Measurements from ENCODE around the gene KLF15.

DNA sequence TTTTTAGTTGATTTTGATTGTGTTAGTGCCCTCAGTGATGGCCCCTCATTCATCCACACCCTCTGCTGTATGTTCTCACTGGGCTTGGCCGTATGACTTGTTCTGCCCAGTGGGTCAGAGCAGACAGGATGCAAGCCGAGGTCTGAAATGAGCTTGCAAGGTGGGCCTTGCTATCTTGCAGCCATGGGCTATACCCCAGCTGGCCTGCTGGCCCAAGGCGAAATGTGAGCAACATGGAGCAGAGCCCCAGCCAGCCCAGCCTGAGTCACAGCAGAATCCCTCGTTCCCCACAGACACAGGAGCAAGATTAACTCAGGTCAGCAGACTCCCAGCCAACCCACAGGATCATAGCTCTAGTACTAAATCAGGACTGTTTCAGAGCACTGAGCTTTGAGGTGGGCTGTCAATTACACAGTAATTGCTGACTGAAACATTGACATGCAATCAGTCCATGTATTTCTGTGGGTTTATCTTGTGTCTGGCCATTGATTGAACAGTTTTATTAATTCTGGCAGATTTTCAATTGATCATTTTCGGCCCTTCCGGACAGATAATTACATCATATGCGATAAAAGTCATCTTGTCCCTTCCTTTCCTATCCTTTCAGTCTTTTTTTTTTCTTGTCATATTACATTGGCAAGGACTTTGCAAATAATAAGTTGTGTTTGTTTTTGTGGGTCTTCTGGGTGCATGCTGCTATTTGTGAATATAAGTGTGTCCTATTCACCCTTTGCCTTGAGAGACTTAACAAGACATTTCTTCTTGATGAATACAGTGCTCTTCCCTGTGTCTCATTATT, 27.1 kb downstream of the KLF15 start:
- TF ChIP-seq EZH2 (IDR thresholded peaks at IDR 0.05; ENCODE audit: low read depth, unreplicated experiment) (no peak), CTCF (conservative IDR thresholded peaks at IDR 0.05; ENCODE audit: low read depth in 2 of 2) (no peak), POLR2AphosphoS5 (IDR thresholded peaks at IDR 0.05; ENCODE audit: low read depth) (no peak), EZH2phosphoT487 (IDR thresholded peaks at IDR 0.05; ENCODE audit: unreplicated experiment) (no peak), JUNB (IDR thresholded peaks at IDR 0.05; ENCODE audit: unreplicated experiment) (no peak), CREB1 (CRISPR knock-in tag; IDR thresholded peaks at IDR 0.05; ENCODE audit: low read depth) (no peak), STAT1 (IDR thresholded peaks at IDR 0.05; ENCODE audit: unreplicated experiment) (no peak), ETS1 (IDR thresholded peaks at IDR 0.05) (no peak), NANOG (IDR thresholded peaks at IDR 0.05; ENCODE audit: borderline replicate concordance) (no peak), ZNF114 (CRISPR knock-in tag; IDR thresholded peaks at IDR 0.05) (no peak), ZNF462 (CRISPR knock-in tag; IDR thresholded peaks at IDR 0.05) (no peak)
- TF ChIP-seq, protein P1, sequence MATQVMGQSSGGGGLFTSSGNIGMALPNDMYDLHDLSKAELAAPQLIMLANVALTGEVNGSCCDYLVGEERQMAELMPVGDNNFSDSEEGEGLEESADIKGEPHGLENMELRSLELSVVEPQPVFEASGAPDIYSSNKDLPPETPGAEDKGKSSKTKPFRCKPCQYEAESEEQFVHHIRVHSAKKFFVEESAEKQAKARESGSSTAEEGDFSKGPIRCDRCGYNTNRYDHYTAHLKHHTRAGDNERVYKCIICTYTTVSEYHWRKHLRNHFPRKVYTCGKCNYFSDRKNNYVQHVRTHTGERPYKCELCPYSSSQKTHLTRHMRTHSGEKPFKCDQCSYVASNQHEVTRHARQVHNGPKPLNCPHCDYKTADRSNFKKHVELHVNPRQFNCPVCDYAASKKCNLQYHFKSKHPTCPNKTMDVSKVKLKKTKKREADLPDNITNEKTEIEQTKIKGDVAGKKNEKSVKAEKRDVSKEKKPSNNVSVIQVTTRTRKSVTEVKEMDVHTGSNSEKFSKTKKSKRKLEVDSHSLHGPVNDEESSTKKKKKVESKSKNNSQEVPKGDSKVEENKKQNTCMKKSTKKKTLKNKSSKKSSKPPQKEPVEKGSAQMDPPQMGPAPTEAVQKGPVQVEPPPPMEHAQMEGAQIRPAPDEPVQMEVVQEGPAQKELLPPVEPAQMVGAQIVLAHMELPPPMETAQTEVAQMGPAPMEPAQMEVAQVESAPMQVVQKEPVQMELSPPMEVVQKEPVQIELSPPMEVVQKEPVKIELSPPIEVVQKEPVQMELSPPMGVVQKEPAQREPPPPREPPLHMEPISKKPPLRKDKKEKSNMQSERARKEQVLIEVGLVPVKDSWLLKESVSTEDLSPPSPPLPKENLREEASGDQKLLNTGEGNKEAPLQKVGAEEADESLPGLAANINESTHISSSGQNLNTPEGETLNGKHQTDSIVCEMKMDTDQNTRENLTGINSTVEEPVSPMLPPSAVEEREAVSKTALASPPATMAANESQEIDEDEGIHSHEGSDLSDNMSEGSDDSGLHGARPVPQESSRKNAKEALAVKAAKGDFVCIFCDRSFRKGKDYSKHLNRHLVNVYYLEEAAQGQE (IDR thresholded peaks at IDR 0.05; ENCODE audit: unreplicated experiment): no peak
